NT2/D1 (cell line): ENCODE measurements around the gene PCDHGA4.

Experiments
- SUZ12 ChIP-seq: IDR thresholded peaks from 2 replicates; pipeline ENCODE4 v1.6.1; 2011; ENCODE audit not compliant: insufficient read length, insufficient read depth; ENCODE audit errors: extremely low read depth
- YY1 ChIP-seq: IDR thresholded peaks from 2 replicates; pipeline ENCODE4 v1.6.1; 2011; ENCODE audit not compliant: insufficient read length, insufficient read depth
- ZNF274 ChIP-seq: IDR thresholded peaks from 2 replicates; pipeline ENCODE4 v1.6.1; 2011; ENCODE audit warnings: mild to moderate bottlenecking, low read depth, low read length

GRCh38 chr5:141392429-141393198 is 37.8 kb downstream of the PCDHGA4 start, which contains the start of gene PCDHGA8:
- TF ChIP-seq YY1 = no peak
- TF ChIP-seq ZNF274 = no peak
- no peak for TF ChIP-seq SUZ12
